GM19324 (cell line): ENCODE measurements around the gene ZNF423.
"Not testable (repeated sequence)": the region's sequence is repeated elsewhere in the genome, so short reads cannot be mapped to it uniquely, and the experiment has no call there.

Experiments
- ATAC-seq: cut with Tn5 transposase; IDR thresholded peaks from one replicate; pipeline ENCODE4 v1.9.1; 2021; ENCODE audit warnings: mild to moderate bottlenecking, moderate library complexity; ENCODE audit not compliant: unreplicated experiment, low FRiP score

ZNF423 gene

GRCh38 chr16:49855822-49856671 lies at the start of gene ZNF423:
Gene ZNF423, minus strand, starts transcription at chr16:49856112. Its CDS starts 338 bp downstream, at chr16:49855774.
- ATAC-seq, result no peak

GRCh38 chr16:49904348-49905062 lies 48.6 kb upstream of the ZNF423 start:
- ATAC-seq, result no peak

GRCh38 chr16:49902908-49903307 lies 47.0 kb upstream of the ZNF423 start:
- ATAC-seq, result no peak

GRCh38 chr16:49901711-49902110 lies 45.8 kb upstream of the ZNF423 start:
- ATAC-seq, result no peak

- no peak for ATAC-seq
Observed at GRCh38 chr16:49900875-49901274, 45.0 kb upstream of the ZNF423 start.

- no peak for ATAC-seq
Observed at GRCh38 chr16:49899991-49900695, 44.2 kb upstream of the ZNF423 start.

GRCh38 chr16:49896447-49896964 lies 40.6 kb upstream of the ZNF423 start:
- ATAC-seq, result no peak

- ATAC-seq, result no peak
Observed at GRCh38 chr16:49890876-49891275, 35.0 kb upstream of the ZNF423 start.

GRCh38 chr16:49889725-49890397 lies 33.9 kb upstream of the ZNF423 start:
- no peak for ATAC-seq

- no peak for ATAC-seq
Observed at GRCh38 chr16:49886554-49887094, 30.7 kb upstream of the ZNF423 start.

GRCh38 chr16:49884033-49885015 lies 28.4 kb upstream of the ZNF423 start:
- no peak for ATAC-seq

GRCh38 chr16:49883076-49884014 lies 27.4 kb upstream of the ZNF423 start:
- ATAC-seq, result no peak

GRCh38 chr16:49881890-49882289 lies 26.0 kb upstream of the ZNF423 start:
- ATAC-seq, result no peak

GRCh38 chr16:49878540-49878939 lies 22.6 kb upstream of the ZNF423 start:
- not testable (repeated sequence) for ATAC-seq

GRCh38 chr16:49876716-49877129 lies 20.8 kb upstream of the ZNF423 start:
- ATAC-seq, result no peak

- no peak for ATAC-seq
Observed at GRCh38 chr16:49875806-49876715, 20.1 kb upstream of the ZNF423 start.
